HL-60 (cell line): ENCODE results near the gene TPP2.

Source experiments
- DNase-seq, 2 experiments: peaks; one replicate each; pipeline ENCODE4 v3.0.0-alpha.2; 2010 to 2020; ENCODE audit warnings: low read depth in 1 of 2, low spot score in 1 of 2
- H3K27ac ChIP-seq: fragments of 250-450 bp; sonication (Bioruptor Pico); replicated peaks from 2 replicates; pipeline ENCODE4 v1.5.1; 2020; ENCODE audit warnings: mild to moderate bottlenecking, moderate library complexity
- H3K27me3 ChIP-seq: fragments of 250-450 bp; sonication (Bioruptor Pico); 2 replicates; pipeline ENCODE4 v1.5.1; 2021; ENCODE audit warnings: mild to moderate bottlenecking, moderate library complexity; ENCODE audit not compliant: insufficient read depth, poor library complexity, severe bottlenecking
- H3K4me3 ChIP-seq: replicated peaks from 2 replicates; pipeline ENCODE4 v1.5.1; 2011; ENCODE audit warnings: mild to moderate bottlenecking, control low read depth, low read length; ENCODE audit not compliant: insufficient read depth
- CTCF ChIP-seq: IDR thresholded peaks from one replicate; pipeline ENCODE4 v1.5.1; 2011; ENCODE audit warnings: low read length, control low read depth, inconsistent platforms; ENCODE audit not compliant: insufficient read depth
- GABPA ChIP-seq: IDR thresholded peaks from 2 replicates; pipeline ENCODE4 v1.6.1; 2012; ENCODE audit warnings: low read depth
- POLR2AphosphoS5 ChIP-seq: IDR thresholded peaks from 2 replicates; pipeline ENCODE4 v1.6.1; 2012; ENCODE audit warnings: low read depth
- REST ChIP-seq: IDR thresholded peaks from 2 replicates; pipeline ENCODE4 v1.6.1; 2012; ENCODE audit warnings: low read depth; ENCODE audit not compliant: insufficient replicate concordance
- SPI1 ChIP-seq: IDR thresholded peaks from 2 replicates; pipeline ENCODE4 v1.6.1; 2012; ENCODE audit warnings: low read depth, mild to moderate bottlenecking, borderline replicate concordance

Gene TPP2

GRCh38 chr13:102563267-102563666 lies 33.5 kb upstream of the TPP2 start:
- H3K27ac ChIP-seq = no peak overlapping the region
- no peak overlapping the region for H3K4me3 ChIP-seq
- TF ChIP-seq SPI1 (no peak), POLR2AphosphoS5 (no peak), REST (no peak), CTCF (no peak), GABPA (no peak)
- no peak for DNase-seq
- H3K27me3 ChIP-seq = peaks cover 13% of the 10 kb centered on the region

GRCh38 chr13:102564564-102564963 lies 32.2 kb upstream of the TPP2 start:
- TF ChIP-seq CTCF = no peak
- TF ChIP-seq REST = no peak
- TF ChIP-seq GABPA = no peak
- no peak for TF ChIP-seq SPI1
- no peak for TF ChIP-seq POLR2AphosphoS5
- DNase-seq = no peak
- no peak overlapping the region for H3K27ac ChIP-seq

GRCh38 chr13:102566513-102566912 lies 30.3 kb upstream of the TPP2 start:
- TF ChIP-seq POLR2AphosphoS5 = no peak
- TF ChIP-seq SPI1 = no peak
- TF ChIP-seq REST = no peak
- TF ChIP-seq GABPA = no peak
- TF ChIP-seq CTCF = no peak
- Histone ChIP-seq H3K27me3 (peaks cover 18% of the 10 kb centered on the region), H3K4me3 (no peak overlapping the region), H3K27ac (no peak overlapping the region)
- DNase-seq = no peak

More at GRCh38 chr13:102564564-102564963, 32.2 kb upstream of the TPP2 start:
- H3K27me3 ChIP-seq = peaks cover 16% of the 10 kb centered on the region
- H3K4me3 ChIP-seq = no peak overlapping the region
